ENCODE results near the gene ELMOD2.

- TF ChIP-seq CTCF (IDR thresholded peaks at IDR 0.05): no peak
- TF ChIP-seq POLR2A (IDR thresholded peaks at IDR 0.05): no peak
Measured at GRCh38 chr4:140483445-140483844, 40.5 kb upstream of the ELMOD2 start.

Measured in esophagus squamous epithelium (tissue), 4 donors.